ENCODE results near the gene CDKN1C.

The CDKN1C gene

DNA sequence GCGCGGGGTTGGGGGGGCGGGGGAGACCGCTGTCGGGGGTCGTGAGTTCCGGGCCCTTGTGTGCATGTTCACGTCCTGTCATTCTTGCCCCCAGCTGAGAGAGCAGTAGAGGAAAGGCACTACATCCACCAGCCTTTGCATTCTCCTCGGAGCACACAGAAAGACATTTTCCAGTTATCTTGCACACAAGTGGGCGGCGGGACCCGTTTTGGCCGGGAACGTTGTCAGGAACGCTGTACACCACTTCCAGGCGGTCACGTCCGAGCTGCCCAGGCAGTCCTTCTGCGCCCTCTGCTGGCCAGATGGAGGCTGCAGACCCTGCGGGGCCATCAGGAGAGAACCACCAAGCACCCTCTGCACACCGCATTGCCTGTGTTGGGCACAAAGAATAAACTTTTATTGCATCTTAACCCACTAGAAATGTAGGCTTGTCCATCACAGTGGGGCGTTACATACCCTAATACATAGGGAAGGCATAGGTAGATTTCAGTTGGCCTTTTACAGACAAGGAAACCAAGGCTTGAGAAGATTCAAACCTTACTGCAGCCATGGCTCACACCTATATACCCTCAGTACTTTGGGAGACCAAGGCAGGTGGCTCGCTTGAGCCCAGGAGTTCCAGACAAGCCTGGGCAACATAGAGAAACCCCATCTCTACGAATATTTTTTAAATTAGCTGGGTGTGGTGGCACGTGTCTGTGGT, 2.8 kb upstream of the CDKN1C start:
- Mint-ChIP-seq H3K27me3 (no peaks in the 10 kb centered on the region), H3K9me3 (no peaks in the 10 kb centered on the region), H3K27ac (ENCODE audit: low read depth) (no peak overlapping the region), H3K36me3 (ENCODE audit: insufficient read depth) (peaks cover 9% of the 10 kb centered on the region), H3K4me1 (peaks cover 26% of the 10 kb centered on the region), H3K4me3 (peak overlapping the region; percentile 38)
- DNase-seq (ENCODE audit: low spot score in 2 of 2) (peak; percentile 67 to 83), ATAC-seq (replicated peaks; ENCODE audit: extremely low read depth, poor library complexity, severe bottlenecking) (no peak)

GRCh38 chr11:2887515-2888195, 2.1 kb upstream of the CDKN1C start:
- DNase-seq (ENCODE audit: low spot score in 2 of 2) (no peak), ATAC-seq (replicated peaks; ENCODE audit: extremely low read depth, poor library complexity, severe bottlenecking) (no peak)
- H3K4me3 Mint-ChIP-seq: no peak overlapping the region
- peaks cover 12% of the 10 kb centered on the region for H3K36me3 Mint-ChIP-seq (ENCODE audit: insufficient read depth)
- peaks cover 6% of the 10 kb centered on the region for H3K27me3 Mint-ChIP-seq
- no peak overlapping the region for H3K27ac Mint-ChIP-seq (ENCODE audit: low read depth)
- peaks cover 26% of the 10 kb centered on the region for H3K4me1 Mint-ChIP-seq
- no peaks in the 10 kb centered on the region for H3K9me3 Mint-ChIP-seq

DNA sequence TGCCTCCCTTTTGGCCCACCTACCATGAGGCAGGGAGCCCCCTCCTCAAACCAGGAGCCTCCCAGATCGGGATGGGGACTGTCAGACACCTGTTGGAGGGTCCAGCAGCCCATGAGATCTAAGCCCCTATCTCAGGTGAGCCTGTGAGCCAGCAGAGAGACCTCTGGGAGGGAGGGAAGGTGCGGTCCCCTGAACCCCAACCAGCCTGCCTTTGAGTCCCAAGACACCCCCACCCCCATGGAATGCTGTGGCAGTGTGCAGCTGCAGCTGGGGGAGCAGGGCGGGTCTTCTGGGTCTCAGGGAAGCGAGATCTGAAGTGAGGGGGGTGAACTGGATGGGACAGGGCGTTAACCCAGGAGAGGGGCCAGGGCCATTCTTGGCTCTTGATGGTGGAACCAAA, 1.4 kb upstream of the CDKN1C start:
- H3K27ac Mint-ChIP-seq (ENCODE audit: low read depth): peak overlapping the region; percentile 67

GRCh38 chr11:2886191-2886894, 768 bp upstream of the CDKN1C start:
- Mint-ChIP-seq H3K4me3 (peak overlapping the region; percentile 64), H3K36me3 (ENCODE audit: insufficient read depth) (peaks cover 9% of the 10 kb centered on the region), H3K27ac (ENCODE audit: low read depth) (peak overlapping the region; percentile 67), H3K9me3 (no peaks in the 10 kb centered on the region), H3K27me3 (peaks cover 8% of the 10 kb centered on the region), H3K4me1 (peaks cover 17% of the 10 kb centered on the region)
- no peak for DNase-seq (ENCODE audit: low spot score in 2 of 2)
- ATAC-seq (replicated peaks; ENCODE audit: extremely low read depth, poor library complexity, severe bottlenecking): no peak

More for the DNA sequence above, 1.4 kb upstream of the CDKN1C start:
- Mint-ChIP-seq H3K4me1 (peaks cover 22% of the 10 kb centered on the region), H3K4me3 (peak overlapping the region; percentile 64), H3K9me3 (no peaks in the 10 kb centered on the region), H3K36me3 (ENCODE audit: insufficient read depth) (peaks cover 11% of the 10 kb centered on the region), H3K27me3 (peaks cover 8% of the 10 kb centered on the region)
- DNase-seq (ENCODE audit: low spot score in 2 of 2) (no peak), ATAC-seq (replicated peaks; ENCODE audit: extremely low read depth, poor library complexity, severe bottlenecking) (no peak)

- H3K27ac Mint-ChIP-seq (ENCODE audit: low read depth): peak overlapping the region; percentile 3
Observed at GRCh38 chr11:2885017-2885677, 428 bp downstream of the CDKN1C start.

GRCh38 chr11:2883979-2884815, 1.4 kb downstream of the CDKN1C start:
- DNase-seq (ENCODE audit: low spot score in 2 of 2) (no peak), ATAC-seq (replicated peaks; ENCODE audit: extremely low read depth, poor library complexity, severe bottlenecking) (no peak)
- Mint-ChIP-seq H3K27ac (ENCODE audit: low read depth) (no peak overlapping the region), H3K36me3 (ENCODE audit: insufficient read depth) (peaks cover 9% of the 10 kb centered on the region), H3K4me3 (peak overlapping the region; percentile 74), H3K4me1 (peaks cover 17% of the 10 kb centered on the region), H3K27me3 (peaks cover 8% of the 10 kb centered on the region), H3K9me3 (no peaks in the 10 kb centered on the region)

More at GRCh38 chr11:2885017-2885677, 428 bp downstream of the CDKN1C start:
- peak overlapping the region; percentile 78 for H3K4me3 Mint-ChIP-seq
- ATAC-seq (replicated peaks; ENCODE audit: extremely low read depth, poor library complexity, severe bottlenecking): peak; percentile 16
- H3K4me1 Mint-ChIP-seq: peaks cover 17% of the 10 kb centered on the region
- no peaks in the 10 kb centered on the region for H3K9me3 Mint-ChIP-seq
- no peak for DNase-seq (ENCODE audit: low spot score in 2 of 2)
- H3K27me3 Mint-ChIP-seq: peaks cover 8% of the 10 kb centered on the region
- peaks cover 9% of the 10 kb centered on the region for H3K36me3 Mint-ChIP-seq (ENCODE audit: insufficient read depth)

DNA sequence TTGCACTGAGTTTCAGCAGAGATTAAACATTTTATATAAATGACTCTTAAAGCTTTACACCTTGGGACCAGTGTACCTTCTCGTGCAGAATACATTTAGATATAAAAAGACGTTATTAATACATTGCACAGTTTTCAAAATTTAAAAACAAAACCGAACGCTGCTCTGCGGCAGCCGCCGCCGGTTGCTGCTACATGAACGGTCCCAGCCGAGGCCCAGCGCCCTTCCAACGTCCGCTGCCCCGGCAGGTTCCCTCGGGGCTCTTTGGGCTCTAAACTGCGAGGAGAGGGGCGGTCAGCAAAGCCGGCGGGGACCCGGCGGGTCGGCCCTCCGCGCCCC, 2.0 kb downstream of the CDKN1C start:
- no peaks in the 10 kb centered on the region for H3K9me3 Mint-ChIP-seq
- H3K4me1 Mint-ChIP-seq: peaks cover 17% of the 10 kb centered on the region
- no peak for DNase-seq (ENCODE audit: low spot score in 2 of 2)
- H3K4me3 Mint-ChIP-seq: peak overlapping the region; percentile 74
- H3K27ac Mint-ChIP-seq (ENCODE audit: low read depth): no peak overlapping the region
- no peak for ATAC-seq (replicated peaks; ENCODE audit: extremely low read depth, poor library complexity, severe bottlenecking)
- H3K36me3 Mint-ChIP-seq (ENCODE audit: insufficient read depth): peaks cover 9% of the 10 kb centered on the region
- H3K27me3 Mint-ChIP-seq: peaks cover 8% of the 10 kb centered on the region

GRCh38 chr11:2882396-2883110, 3.0 kb downstream of the CDKN1C start:
- no peak for ATAC-seq (replicated peaks; ENCODE audit: extremely low read depth, poor library complexity, severe bottlenecking)
- peaks cover 8% of the 10 kb centered on the region for H3K27me3 Mint-ChIP-seq
- H3K9me3 Mint-ChIP-seq: no peaks in the 10 kb centered on the region
- no peak for DNase-seq (ENCODE audit: low spot score in 2 of 2)
- H3K36me3 Mint-ChIP-seq (ENCODE audit: insufficient read depth): peaks cover 9% of the 10 kb centered on the region
- no peak overlapping the region for H3K27ac Mint-ChIP-seq (ENCODE audit: low read depth)
- peaks cover 11% of the 10 kb centered on the region for H3K4me1 Mint-ChIP-seq
- H3K4me3 Mint-ChIP-seq: peak overlapping the region; percentile 74

- peaks cover 8% of the 10 kb centered on the region for H3K27me3 Mint-ChIP-seq
- H3K9me3 Mint-ChIP-seq: no peaks in the 10 kb centered on the region
- no peak overlapping the region for H3K27ac Mint-ChIP-seq (ENCODE audit: low read depth)
Observed at GRCh38 chr11:2881981-2882375, 3.6 kb downstream of the CDKN1C start.

DNA sequence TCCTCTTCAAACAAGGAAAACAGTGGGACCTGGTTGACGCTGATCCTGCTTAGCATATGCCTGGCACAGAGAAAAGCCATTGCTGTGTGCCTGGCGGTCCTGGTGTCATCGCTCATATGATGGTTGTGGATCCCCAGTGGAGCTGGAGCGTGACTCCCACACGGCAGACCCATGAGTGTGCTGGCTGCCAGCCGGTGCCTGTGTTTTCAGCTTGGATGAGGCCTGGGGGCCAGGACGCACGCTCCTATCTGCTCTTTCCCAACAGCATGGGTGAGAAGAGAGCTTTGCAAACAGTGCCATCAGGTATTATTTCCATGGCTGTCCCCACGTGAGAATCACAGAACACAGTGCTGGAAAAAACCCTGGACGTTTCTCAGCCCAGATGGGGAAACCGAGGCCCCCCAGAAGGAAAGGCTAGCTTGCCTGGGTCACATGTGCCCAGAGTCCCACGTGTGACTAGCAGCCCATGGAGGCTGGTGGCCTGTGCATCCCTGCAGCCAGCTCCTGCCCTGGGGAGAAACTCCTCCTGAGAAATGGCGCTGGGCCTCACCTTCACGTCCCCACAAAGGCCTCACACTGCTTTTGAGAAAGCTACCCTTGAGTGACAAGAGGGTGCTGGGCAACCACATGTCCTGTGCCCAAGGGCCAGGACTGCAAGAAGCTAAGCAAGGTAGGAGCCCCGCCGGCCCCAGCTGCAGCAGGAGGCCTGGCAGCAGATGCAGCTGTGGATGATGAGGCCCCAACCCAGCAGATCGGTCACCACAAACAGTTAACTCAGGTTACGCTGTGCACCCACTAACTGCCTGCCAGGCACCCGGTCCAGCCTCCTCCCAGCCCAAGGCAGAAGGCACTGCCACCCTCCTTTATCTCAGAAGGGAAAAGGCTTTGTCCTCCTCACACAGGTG, 4.2 kb downstream of the CDKN1C start:
- H3K27ac Mint-ChIP-seq (ENCODE audit: low read depth): no peak overlapping the region
- peaks cover 6% of the 10 kb centered on the region for H3K4me1 Mint-ChIP-seq
- ATAC-seq (replicated peaks; ENCODE audit: extremely low read depth, poor library complexity, severe bottlenecking) (no peak), DNase-seq (ENCODE audit: low spot score in 2 of 2) (no peak)
- H3K9me3 Mint-ChIP-seq: no peaks in the 10 kb centered on the region
- no peak overlapping the region for H3K4me3 Mint-ChIP-seq
- peaks cover 6% of the 10 kb centered on the region for H3K36me3 Mint-ChIP-seq (ENCODE audit: insufficient read depth)
- H3K27me3 Mint-ChIP-seq: peaks cover 8% of the 10 kb centered on the region

More at GRCh38 chr11:2881981-2882375, 3.6 kb downstream of the CDKN1C start:
- H3K4me1 Mint-ChIP-seq: peaks cover 11% of the 10 kb centered on the region
- no peak for ATAC-seq (replicated peaks; ENCODE audit: extremely low read depth, poor library complexity, severe bottlenecking)
- no peak for DNase-seq (ENCODE audit: low spot score in 2 of 2)
- H3K4me3 Mint-ChIP-seq: no peak overlapping the region
- H3K36me3 Mint-ChIP-seq (ENCODE audit: insufficient read depth): peaks cover 9% of the 10 kb centered on the region

GRCh38 chr11:2880646-2881045, 4.9 kb downstream of the CDKN1C start:
- Mint-ChIP-seq H3K4me3 (no peak overlapping the region), H3K27ac (ENCODE audit: low read depth) (no peak overlapping the region), H3K9me3 (no peaks in the 10 kb centered on the region), H3K36me3 (ENCODE audit: insufficient read depth) (peaks cover 6% of the 10 kb centered on the region), H3K4me1 (peaks cover 6% of the 10 kb centered on the region), H3K27me3 (peaks cover 8% of the 10 kb centered on the region)
- no peak for DNase-seq (ENCODE audit: low spot score in 2 of 2)
- no peak for ATAC-seq (replicated peaks; ENCODE audit: extremely low read depth, poor library complexity, severe bottlenecking)

Measured in central memory CD8-positive, alpha-beta T cell (primary cell).